Subcutaneous adipose tissue (tissue), 4 donors: ENCODE measurements around the gene NCOA5. TPM values are rescaled to one million over a fixed set of nuclear protein-coding genes. Genes with fewer than 3 reads are reported as not detected.

ENCODE experiments used
- CTCF ChIP-seq: fragments of 450-650 bp; IDR thresholded peaks from one replicate; pipeline ENCODE4 v1.5.1; 2016; ENCODE audit warnings: low read depth, mild to moderate bottlenecking, control low read depth, antibody characterized with exemption, moderate library complexity
- total RNA-seq, 4 donors: library from RNA; depleted of rRNA; stranded (reverse); fragments of >200 nt; gene quantifications; one replicate each; pipeline ENCODE4 v1.1.0, GENCODE V29; 2016

Gene NCOA5
- total RNA-seq, 4 donors from 2014 or later: 23.3 to 26.9 (median 26.3) TPM

DNA sequence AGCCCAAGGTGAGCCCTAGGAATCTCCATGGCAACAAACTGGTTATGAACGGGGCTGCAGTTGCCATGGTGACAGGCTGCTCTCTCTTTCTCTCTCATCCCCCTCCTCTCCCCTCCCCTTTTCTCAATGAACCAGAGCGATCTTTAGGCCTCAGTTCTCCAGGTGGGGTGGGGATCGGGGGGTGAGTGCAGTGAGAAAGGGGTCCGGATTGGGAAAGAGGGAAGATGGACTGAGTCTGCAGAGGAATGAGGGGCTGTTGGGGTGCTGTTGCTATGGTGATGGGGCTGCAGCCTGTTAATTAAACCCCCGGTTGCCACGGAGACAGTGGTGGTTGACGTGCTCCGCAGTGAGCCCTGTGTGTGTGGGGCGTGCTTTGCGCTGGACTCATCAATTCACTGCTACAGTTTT is 64.4 kb downstream of the NCOA5 start:
- no peak for TF ChIP-seq CTCF

DNA sequence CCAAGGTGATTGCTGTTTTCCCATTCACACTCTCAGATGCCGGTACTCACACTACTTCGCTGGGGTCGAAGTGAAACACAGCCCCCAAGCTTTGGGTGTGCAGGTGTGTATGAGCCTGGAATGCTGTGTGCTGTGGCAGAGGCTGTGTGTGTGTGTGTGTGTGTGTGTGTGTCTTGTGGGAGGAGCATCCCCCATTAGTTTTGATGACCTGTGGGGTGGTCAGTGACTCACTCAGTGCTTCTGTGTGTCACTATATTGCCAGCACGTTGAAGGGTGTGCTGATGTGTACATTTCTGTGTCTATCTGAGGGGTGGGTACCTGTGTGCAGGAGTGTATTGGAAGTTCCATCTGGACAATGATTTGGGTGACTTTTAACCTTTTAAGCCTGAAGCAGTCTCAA is 65.8 kb downstream of the NCOA5 start:
- no peak for TF ChIP-seq CTCF

GRCh38 chr20:46023148-46023484 is 66.6 kb downstream of the NCOA5 start:
- no peak for TF ChIP-seq CTCF

DNA sequence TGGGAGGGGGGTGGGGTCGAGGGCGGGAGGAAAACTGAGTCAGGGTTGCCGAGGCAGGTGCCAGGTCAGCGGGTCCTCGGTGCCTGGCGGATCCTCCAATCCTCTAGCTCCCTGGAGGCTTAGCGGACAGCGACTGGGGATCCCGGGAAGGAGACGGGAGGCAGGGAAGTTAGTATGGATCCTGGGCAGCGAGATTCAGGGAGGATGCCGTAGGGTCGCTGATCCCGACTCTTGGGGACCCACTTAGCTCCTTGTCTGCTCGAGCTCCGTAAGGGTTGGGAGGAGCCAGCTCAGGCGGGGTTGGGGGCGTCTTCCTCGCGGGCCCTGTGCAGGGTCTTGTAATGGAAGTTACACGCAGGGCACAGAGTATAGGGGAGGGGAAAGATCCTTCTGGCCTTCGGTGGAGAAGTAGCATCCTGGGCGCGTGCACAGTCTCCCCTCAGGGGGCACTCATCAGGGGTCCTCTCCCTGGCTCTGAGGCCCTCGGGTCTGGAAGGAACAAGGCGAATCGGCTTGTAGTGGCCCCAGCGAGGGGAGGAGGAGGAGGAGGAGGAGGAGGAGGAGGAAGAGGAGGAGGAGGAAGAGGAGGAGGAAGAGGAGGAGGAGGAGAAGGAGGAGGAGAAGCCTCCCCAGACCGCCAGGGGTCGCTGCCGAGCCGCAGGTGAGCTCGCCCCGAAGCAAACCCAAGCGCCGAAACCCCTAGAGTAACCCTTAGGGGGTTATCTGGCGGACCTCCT is 67.2 kb downstream of the NCOA5 start:
- no peak for TF ChIP-seq CTCF

DNA sequence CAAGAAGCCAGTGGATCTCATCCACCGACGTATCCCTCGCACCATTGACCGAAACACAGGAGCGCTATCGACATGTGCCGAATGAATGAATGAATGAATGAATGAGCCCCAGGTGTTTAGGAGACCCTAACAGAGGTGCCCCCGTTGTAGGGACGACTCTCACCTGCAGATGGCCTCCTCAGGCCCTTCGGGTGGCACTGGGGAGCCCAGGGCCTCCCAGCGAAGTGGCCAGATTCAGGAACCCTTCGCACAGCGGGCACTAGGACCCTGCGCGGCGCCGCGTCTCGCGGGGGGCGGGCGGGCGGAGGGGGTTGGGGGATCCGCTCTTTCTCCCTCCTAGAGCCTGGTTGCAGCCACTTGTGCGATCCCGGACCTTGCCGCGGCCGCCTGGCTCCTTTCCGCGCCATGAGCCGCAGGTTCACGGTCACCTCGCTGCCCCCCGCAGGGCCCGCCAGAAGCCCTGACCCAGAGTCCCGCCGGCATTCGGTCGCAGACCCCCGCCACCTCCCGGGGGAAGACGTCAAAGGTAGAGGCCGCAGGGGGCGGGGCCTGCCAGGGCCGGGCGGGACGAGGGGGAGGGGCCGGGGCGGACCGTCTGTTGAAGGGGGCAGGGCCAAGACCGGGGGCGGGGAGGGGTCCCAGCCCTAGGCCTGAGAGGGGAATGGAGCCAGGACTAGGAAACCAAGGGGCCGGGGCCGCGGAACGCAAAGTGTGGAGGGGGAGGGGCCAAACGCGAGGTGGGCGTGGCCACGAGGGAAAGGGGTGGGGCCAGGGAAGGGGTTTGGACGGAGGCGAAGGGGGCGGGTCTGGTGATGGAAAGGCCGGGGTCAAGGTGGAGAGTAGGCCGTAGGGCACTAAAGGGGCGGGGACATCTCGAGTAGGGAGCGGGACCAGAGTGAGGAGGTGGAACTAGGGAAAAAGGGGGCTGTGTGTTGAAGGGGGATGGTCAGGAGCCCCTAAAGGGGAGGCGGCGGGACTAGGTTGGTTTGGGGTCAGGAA is 68.1 kb downstream of the NCOA5 start:
- TF ChIP-seq CTCF: no peak

GRCh38 chr20:46020555-46020954 is 69.2 kb downstream of the NCOA5 start:
- TF ChIP-seq CTCF: no peak

GRCh38 chr20:46018611-46019010 is 71.2 kb downstream of the NCOA5 start:
- no peak for TF ChIP-seq CTCF
